Left kidney (tissue), 2 donors: ENCODE data around the gene TEAD2. TPM values are rescaled to one million over a fixed set of nuclear protein-coding genes. Genes with fewer than 3 reads are reported as not detected.
"Not testable (repeated sequence)": the region's sequence is repeated elsewhere in the genome, so short reads cannot be mapped to it uniquely, and the experiment has no call there.

Experiments used
- DNase-seq: peaks from one replicate; pipeline ENCODE4 v3.0.0-alpha.2; 2013
- polyA plus RNA-seq: library from polyadenylated mRNA; unstranded; fragments of 120-200 nt; gene quantifications from one replicate; pipeline ENCODE4 v1.2.1, GENCODE V29; 2013; ENCODE audit not compliant: insufficient read length

The TEAD2 gene
- polyA plus RNA-seq, 1 donor: 92.8 TPM

DNA sequence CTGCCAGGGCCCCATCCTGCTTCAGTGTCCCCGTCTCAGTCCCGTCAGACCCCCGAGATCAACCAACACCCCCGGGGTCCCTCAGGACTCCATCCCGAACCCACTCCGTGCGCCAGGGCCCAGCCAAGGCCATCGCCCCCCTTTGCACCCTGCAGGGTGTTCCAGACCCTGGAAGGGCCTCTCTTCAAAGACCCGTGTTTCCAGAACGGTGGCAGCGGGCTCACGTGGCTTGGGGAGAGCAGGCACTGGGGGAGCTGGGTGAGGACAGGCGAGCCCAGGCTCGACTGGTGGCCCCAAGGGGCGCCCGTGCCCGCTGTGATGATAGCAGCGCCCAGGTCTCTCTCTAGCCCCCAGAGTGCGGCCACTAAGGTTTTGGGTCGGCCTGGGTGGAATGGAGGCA lies 27.2 kb upstream of the TEAD2 start:
- DNase-seq: no peak

- DNase-seq: no peak
Observed at GRCh38 chr19:49387936-49388372, 25.7 kb upstream of the TEAD2 start, which contains the start of gene KASH5. Gene KASH5 (plus strand): TSS chr19:49388249. CDS start chr19:49390884, 2,635 bp downstream.

DNA sequence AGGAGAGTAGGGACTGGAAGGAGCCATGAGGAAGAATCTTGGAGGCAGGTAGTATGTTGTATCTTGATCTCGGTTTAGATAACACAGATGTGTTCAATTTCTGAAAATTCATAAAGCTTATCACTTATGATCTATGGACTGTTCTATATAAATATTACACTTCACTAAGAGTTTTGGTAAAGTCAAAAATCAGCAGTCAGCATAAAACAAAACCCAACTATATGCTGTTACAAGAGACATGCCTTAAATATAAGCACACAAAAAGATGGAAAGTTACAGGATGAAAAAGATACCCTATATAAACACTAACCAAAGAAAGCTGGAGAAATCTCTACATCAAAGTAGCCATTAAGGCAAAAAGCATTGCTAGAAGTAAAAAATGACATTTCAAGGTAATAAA lies 21.4 kb upstream of the TEAD2 start:
- no peak for DNase-seq

GRCh38 chr19:49382639-49383038 lies 20.4 kb upstream of the TEAD2 start:
- no peak for DNase-seq

- DNase-seq: no peak
Observed at GRCh38 chr19:49380391-49380790, 18.2 kb upstream of the TEAD2 start.

GRCh38 chr19:49378512-49378911 lies 16.3 kb upstream of the TEAD2 start:
- DNase-seq: no peak

DNA sequence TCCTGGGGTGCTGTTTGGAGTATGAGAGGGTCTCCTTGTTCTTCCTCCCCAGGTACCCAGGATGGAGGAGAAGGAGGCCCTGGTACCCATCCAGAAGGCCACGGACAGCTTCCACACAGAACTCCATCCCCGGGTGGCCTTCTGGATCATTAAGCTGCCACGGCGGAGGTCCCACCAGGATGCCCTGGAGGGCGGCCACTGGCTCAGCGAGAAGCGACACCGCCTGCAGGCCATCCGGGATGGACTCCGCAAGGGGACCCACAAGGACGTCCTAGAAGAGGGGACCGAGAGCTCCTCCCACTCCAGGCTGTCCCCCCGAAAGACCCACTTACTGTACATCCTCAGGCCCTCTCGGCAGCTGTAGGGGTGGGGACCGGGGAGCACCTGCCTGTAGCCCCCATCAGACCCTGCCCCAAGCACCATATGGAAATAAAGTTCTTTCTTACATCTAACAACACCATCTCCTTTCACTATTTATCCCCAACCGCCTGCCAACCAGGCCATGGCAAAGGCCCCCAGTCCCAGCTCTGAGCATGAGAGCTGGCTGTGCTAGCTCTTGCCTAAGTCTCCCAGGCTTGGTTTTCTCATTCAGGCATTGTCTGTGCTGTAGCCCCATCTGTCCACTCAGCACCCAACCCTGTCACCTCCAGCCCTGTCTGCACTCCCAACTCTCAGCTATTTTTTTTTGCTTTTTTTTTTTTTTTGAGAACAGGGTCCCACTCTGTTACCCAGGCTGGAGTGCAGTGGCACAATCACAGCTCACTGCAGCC lies 12.6 kb upstream of the TEAD2 start:
- no peak for DNase-seq

DNA sequence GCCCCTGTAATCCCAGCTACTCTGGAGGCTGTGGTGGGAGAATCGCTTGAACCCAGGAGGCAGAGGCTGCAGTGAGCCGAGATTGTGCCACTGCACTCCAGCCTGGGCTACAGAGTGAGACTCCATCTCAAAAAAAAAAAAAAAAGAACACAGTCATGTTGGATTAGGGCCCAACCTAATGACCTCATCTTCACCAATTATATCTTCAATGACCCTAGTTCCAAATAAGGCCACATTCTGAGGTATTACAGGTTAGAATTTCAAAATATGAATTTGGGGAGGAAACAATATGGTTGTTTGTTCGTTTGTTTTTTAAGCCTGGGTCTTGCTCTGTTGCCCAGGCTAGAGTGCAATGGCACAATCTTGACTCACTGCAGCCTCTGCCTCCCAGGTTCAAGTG lies 11.0 kb upstream of the TEAD2 start:
- not testable (repeated sequence) for DNase-seq

DNA sequence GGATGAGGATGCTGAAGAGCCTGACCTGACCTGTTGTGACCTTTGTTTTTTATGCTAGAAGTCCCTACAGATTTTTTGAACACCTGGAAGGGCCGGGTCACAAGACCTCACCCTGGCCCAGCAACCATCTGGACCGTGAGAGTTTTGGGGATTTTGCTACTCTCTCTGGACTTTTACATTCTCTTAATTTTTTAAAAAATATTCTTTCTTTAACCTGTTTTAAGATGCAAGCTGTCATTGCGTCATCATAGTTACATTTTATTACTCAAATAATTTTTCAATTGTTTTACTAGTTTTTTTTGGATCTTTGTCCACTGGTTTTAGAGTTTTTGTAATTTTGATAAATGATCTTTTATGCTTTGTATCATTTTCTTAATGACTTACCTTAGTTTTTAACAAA lies 9.0 kb upstream of the TEAD2 start:
- no peak for DNase-seq

DNA sequence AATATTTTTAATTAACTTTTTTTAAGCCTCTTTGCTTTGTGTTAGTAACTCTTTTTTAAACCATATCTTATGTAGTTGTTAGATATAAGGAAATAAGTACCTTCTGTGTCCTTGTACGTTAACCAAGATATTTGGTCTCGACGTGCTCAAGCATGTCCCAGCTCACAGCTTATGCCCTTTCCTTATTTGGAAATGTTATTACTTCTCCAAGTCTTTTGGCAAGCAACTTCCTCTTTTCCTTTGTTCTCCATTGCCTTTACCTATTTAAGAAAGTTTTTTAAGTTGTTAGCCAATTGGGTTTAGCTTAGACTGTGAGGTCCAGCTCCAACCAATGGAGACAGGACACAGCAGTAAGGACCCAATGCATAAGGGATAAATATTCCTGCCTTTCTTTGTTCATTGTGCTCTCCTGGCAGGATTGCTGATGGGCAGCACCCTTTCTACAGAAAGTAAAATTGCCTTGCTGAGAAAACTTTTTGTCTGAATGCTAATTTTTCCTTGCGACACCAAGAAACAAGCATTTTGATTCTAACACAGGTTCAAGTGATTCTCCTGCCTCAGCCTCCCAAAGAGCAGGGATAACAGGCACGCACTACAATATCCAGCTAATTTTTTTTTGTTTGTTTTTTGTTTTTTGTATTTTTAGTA lies 6.6 kb upstream of the TEAD2 start:
- no peak for DNase-seq

- DNase-seq: no peak
Observed at GRCh38 chr19:49366110-49366509, 3.9 kb upstream of the TEAD2 start.

DNA sequence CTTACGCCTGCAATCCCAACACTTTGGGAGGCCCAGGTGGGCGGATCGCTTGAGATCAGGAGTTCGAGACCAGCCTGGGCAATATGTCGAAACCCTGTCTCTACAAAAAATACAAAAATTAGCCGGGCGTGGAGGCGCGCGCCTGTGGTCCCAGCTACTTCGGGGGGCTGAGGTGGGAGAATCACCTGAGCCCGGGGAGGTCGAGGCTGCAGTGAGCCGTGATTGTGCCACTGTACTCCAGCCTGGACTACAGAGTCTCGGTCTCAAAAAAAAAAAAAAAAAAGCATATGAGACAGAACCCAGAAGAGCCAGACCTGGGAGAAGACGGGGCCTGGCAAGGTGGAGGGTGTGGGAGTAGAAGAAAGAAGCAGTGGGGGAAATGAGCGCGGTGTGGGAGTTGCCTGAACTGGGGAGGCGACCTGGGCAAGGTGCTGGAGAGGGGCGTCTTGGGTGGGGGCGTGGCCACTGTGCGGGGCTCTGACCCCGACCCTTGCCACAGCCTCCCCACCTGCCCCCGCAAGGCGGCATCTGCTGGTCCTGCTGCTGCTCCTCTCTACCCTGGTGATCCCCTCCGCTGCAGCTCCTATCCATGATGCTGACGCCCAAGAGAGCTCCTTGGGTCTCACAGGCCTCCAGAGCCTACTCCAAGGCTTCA lies 2.0 kb upstream of the TEAD2 start:
- DNase-seq: no peak

DNA sequence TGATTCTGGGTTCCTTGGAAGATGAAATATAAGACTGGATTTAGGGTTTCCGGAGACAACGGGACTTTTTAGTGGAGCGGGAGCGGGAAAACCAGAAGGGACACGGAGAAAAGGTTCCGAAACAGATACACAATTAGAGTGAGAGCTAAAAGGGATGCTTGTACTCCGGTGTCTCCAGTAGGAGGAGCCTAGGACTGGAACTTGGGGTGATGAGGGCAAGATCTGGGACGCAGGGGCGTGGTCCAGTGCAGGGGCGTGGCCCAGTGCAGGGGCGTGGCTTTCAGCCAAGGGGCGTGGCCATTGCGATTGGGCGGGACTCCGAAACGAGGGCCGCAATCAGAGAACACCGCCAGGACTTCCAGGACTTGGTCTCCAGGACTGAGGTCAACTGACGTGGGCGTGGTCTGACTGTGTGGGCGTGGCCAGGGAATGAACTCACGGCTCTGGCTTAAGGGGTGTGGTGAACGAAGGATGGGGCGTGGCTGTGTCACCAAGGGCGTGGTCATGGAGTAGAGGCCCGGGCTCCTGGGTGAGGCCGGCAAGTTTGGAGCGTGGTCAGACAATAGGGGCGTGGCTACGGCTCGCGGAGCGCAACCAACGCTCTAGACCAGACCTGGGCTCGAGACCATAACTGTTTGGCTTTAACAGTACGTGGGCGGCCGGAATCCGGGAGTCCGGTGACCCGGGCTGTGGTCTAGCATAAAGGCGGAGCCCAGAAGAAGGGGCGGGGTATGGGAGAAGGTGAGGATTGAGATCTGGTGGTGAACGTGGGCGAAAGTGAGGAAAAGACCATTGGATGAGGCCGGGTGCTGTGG lies 1.3 kb upstream of the TEAD2 start, which contains the start of gene DKKL1:
TSS of gene DKKL1 (plus strand) at position 610 of the 815 bp plus-strand sequence. CDS start at position 732, 122 bp downstream.
- peak; percentile 98 for DNase-seq

DNA sequence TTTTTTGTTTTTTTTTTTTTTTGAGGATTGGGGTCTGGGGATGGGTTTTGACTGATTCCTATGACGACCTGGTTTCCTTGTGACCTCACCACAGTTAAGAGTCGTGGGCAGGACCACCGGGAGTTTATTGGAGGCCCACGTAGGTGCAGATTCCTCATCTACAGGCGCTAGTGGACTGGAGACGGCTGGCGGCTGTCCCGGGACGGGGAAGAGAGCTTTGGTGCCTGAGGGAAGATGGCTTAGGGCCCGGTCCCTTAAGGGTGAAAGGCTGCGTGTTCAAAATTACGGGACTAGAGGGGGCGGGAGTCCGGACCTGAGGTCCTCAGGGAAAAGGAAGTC lies 682 bp upstream of the TEAD2 start:
- no peak for DNase-seq

- DNase-seq: peak; percentile 94
Observed at GRCh38 chr19:49361438-49362047, 673 bp downstream of the TEAD2 start.

GRCh38 chr19:49359851-49360820 lies 2.1 kb downstream of the TEAD2 start:
- DNase-seq: no peak

- DNase-seq: no peak
Observed at GRCh38 chr19:49357186-49357585, 5.0 kb downstream of the TEAD2 start.

DNA sequence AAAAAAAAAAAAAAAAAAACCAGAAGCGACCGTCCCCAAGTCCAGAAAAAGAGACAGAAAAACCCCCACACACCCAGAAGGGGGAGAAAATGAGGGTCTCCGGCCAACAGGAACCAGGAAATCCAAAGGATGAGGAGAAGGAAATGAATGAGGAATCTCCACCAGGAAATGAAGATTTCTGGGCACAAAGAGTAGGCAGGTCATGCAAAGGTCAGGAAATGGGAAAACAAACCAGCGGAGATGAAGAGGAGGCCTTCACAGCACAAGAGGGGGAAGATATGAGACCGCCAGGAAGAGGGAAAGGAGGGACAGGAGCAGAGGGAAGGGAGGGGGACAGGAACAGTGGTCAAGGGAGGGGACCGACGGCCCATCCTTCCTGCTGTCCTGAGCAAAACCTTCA lies 5.8 kb downstream of the TEAD2 start:
- no peak for DNase-seq

DNA sequence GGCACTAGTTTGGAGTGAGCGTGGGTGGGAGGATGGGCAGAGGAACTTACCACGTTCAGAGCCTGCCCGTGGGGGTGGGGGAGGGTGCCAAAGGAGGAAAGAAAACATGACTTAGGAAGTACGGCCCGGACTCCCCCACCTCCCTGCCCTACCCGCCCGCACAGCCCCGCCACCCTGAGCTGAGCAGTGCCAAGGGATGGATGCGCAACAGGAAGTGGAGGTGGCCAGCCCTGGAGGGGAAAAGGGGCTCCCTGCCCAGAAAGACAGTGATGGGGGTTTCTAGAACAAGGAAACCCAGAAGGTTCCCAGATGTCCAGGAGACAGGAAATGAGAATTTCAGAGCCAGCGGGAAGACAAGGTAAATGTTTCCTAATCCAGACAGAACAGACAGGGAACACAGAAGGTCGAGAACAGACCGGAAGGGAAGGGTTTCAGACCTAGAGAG lies 6.3 kb downstream of the TEAD2 start:
- no peak for DNase-seq

GRCh38 chr19:49349567-49349966 lies 12.6 kb downstream of the TEAD2 start:
- DNase-seq: no peak
